ENCODE measurements around the gene PROX1.

PROX1 gene

GRCh38 chr1:214050513-214051401 lies 63.0 kb downstream of the PROX1 start:
- H3K14ac ChIP-seq (ENCODE audit: low read length): no peak overlapping the region
- no peak overlapping the region for H4K91ac ChIP-seq (ENCODE audit: low read depth, low read length)
- no peaks in the 10 kb centered on the region for H3K27me3 ChIP-seq (ENCODE audit: insufficient read depth, low read length)
- peak overlapping the region; percentile 17 for H3K4me2 ChIP-seq (ENCODE audit: low read length)
- H3K9ac ChIP-seq (ENCODE audit: low read length): no peak overlapping the region
- no peak overlapping the region for H4K8ac ChIP-seq (ENCODE audit: low read depth, low read length)
- no peak overlapping the region for H3K27ac ChIP-seq (ENCODE audit: low read depth, low read length)
- DNase-seq: no peak
- no peak overlapping the region for H3K18ac ChIP-seq (ENCODE audit: low read length)
- no peak overlapping the region for H3K4ac ChIP-seq (ENCODE audit: low read depth, low read length)
- H3K36me3 ChIP-seq (ENCODE audit: control insufficient read depth in 1 of 2, insufficient read depth in 2 of 2, low read length in 2 of 2): no peaks in the 10 kb centered on the region
- H3K23ac ChIP-seq (ENCODE audit: low read length): no peak overlapping the region
- no peak overlapping the region for H3K4me3 ChIP-seq (ENCODE audit: low read depth, low read length)
- H2AFZ ChIP-seq (ENCODE audit: insufficient read depth, low read length, poor library complexity): no peak overlapping the region
- H3K79me1 ChIP-seq (ENCODE audit: low read length): no peaks in the 10 kb centered on the region
- peaks cover 3 to 11% of the 10 kb centered on the region in 2 experiments for H3K4me1 ChIP-seq (ENCODE audit: control insufficient read depth in 1 of 2, insufficient read depth in 2 of 2, low read length in 2 of 2)
- no peak overlapping the region for H2BK5ac ChIP-seq (ENCODE audit: low read depth, low read length, poor library complexity)
- no CpG with 5 or more reads among the region's 9 CpGs for WGBS (ENCODE audit: extremely low coverage, insufficient coverage, insufficient read length)
- no peak overlapping the region for H2BK12ac ChIP-seq (ENCODE audit: low read length)
- no peak overlapping the region for H4K12ac ChIP-seq (ENCODE audit: low read depth, low read length)
- H3K79me2 ChIP-seq (ENCODE audit: control insufficient read depth, insufficient read depth, low read length, poor library complexity): no peaks in the 10 kb centered on the region
- H2BK120ac ChIP-seq (ENCODE audit: insufficient read depth, low read length, poor library complexity): no peak overlapping the region
- H2AK5ac ChIP-seq (ENCODE audit: low read length): no peak overlapping the region
- no peaks in the 10 kb centered on the region for H3K9me3 ChIP-seq (ENCODE audit: insufficient read depth, low read depth, low read length)

- Histone ChIP-seq H2BK120ac (ENCODE audit: insufficient read depth, low read length, poor library complexity) (no peak overlapping the region), H3K4ac (ENCODE audit: low read depth, low read length) (no peak overlapping the region), H2AK5ac (ENCODE audit: low read length) (no peak overlapping the region), H4K12ac (ENCODE audit: low read depth, low read length) (no peak overlapping the region), H4K8ac (ENCODE audit: low read depth, low read length) (no peak overlapping the region), H3K18ac (ENCODE audit: low read length) (no peak overlapping the region), H3K27ac (ENCODE audit: low read depth, low read length) (no peak overlapping the region), H3K79me2 (ENCODE audit: control insufficient read depth, insufficient read depth, low read length, poor library complexity) (no peaks in the 10 kb centered on the region), H3K9ac (ENCODE audit: low read length) (no peak overlapping the region), H3K9me3 (ENCODE audit: insufficient read depth, low read depth, low read length) (no peaks in the 10 kb centered on the region), H2AFZ (ENCODE audit: insufficient read depth, low read length, poor library complexity) (no peak overlapping the region), H3K4me1 (ENCODE audit: control insufficient read depth in 1 of 2, insufficient read depth in 2 of 2, low read length in 2 of 2) (peaks cover 3 to 11% of the 10 kb centered on the region in 2 experiments), H2BK12ac (ENCODE audit: low read length) (no peak overlapping the region), H3K14ac (ENCODE audit: low read length) (no peak overlapping the region), H3K27me3 (ENCODE audit: insufficient read depth, low read length) (no peaks in the 10 kb centered on the region), H3K79me1 (ENCODE audit: low read length) (no peaks in the 10 kb centered on the region), H3K36me3 (ENCODE audit: control insufficient read depth in 1 of 2, insufficient read depth in 2 of 2, low read length in 2 of 2) (no peaks in the 10 kb centered on the region), H3K23ac (ENCODE audit: low read length) (no peak overlapping the region), H4K91ac (ENCODE audit: low read depth, low read length) (no peak overlapping the region), H2BK5ac (ENCODE audit: low read depth, low read length, poor library complexity) (no peak overlapping the region), H3K4me3 (ENCODE audit: low read depth, low read length) (no peak overlapping the region), H3K4me2 (ENCODE audit: low read length) (no peak overlapping the region)
- WGBS (ENCODE audit: extremely low coverage, insufficient coverage, insufficient read length): no CpG with 5 or more reads among the region's 4 CpGs
- DNase-seq: no peak
These were observed 64.0 kb downstream of the PROX1 start for GRCh38 chr1:214051786-214052185.

- no peak overlapping the region for H2BK5ac ChIP-seq (ENCODE audit: low read depth, low read length, poor library complexity)
These were observed 70.3 kb downstream of the PROX1 start for GRCh38 chr1:214058076-214058475.

GRCh38 chr1:214066190-214066589 lies 78.4 kb downstream of the PROX1 start:
- Histone ChIP-seq H3K4me3 (ENCODE audit: low read depth, low read length) (no peak overlapping the region), H2BK12ac (ENCODE audit: low read length) (no peak overlapping the region), H3K27ac (ENCODE audit: low read depth, low read length) (no peak overlapping the region), H3K4ac (ENCODE audit: low read depth, low read length) (no peak overlapping the region), H3K18ac (ENCODE audit: low read length) (no peak overlapping the region), H3K9ac (ENCODE audit: low read length) (no peak overlapping the region), H3K36me3 (ENCODE audit: control insufficient read depth in 1 of 2, insufficient read depth in 2 of 2, low read length in 2 of 2) (no peaks in the 10 kb centered on the region), H3K27me3 (ENCODE audit: insufficient read depth, low read length) (no peaks in the 10 kb centered on the region), H3K23ac (ENCODE audit: low read length) (no peak overlapping the region), H4K91ac (ENCODE audit: low read depth, low read length) (no peak overlapping the region), H3K4me1 (ENCODE audit: control insufficient read depth in 1 of 2, insufficient read depth in 2 of 2, low read length in 2 of 2) (no peaks in the 10 kb centered on the region), H3K14ac (ENCODE audit: low read length) (no peak overlapping the region), H4K12ac (ENCODE audit: low read depth, low read length) (no peak overlapping the region), H4K8ac (ENCODE audit: low read depth, low read length) (no peak overlapping the region), H3K4me2 (ENCODE audit: low read length) (no peak overlapping the region), H2BK120ac (ENCODE audit: insufficient read depth, low read length, poor library complexity) (no peak overlapping the region), H2AFZ (ENCODE audit: insufficient read depth, low read length, poor library complexity) (no peak overlapping the region), H2BK5ac (ENCODE audit: low read depth, low read length, poor library complexity) (no peak overlapping the region), H2AK5ac (ENCODE audit: low read length) (no peak overlapping the region), H3K79me2 (ENCODE audit: control insufficient read depth, insufficient read depth, low read length, poor library complexity) (no peaks in the 10 kb centered on the region), H3K79me1 (ENCODE audit: low read length) (no peaks in the 10 kb centered on the region), H3K9me3 (ENCODE audit: insufficient read depth, low read depth, low read length) (no peaks in the 10 kb centered on the region)
- DNase-seq: no peak
- WGBS (ENCODE audit: extremely low coverage, insufficient coverage, insufficient read length): no CpG with 5 or more reads among the region's 6 CpGs

More at GRCh38 chr1:214058076-214058475, 70.3 kb downstream of the PROX1 start:
- Histone ChIP-seq H3K4me1 (ENCODE audit: control insufficient read depth in 1 of 2, insufficient read depth in 2 of 2, low read length in 2 of 2) (no peaks in the 10 kb centered on the region), H2BK120ac (ENCODE audit: insufficient read depth, low read length, poor library complexity) (no peak overlapping the region), H3K9ac (ENCODE audit: low read length) (no peak overlapping the region), H3K9me3 (ENCODE audit: insufficient read depth, low read depth, low read length) (no peaks in the 10 kb centered on the region), H3K4me3 (ENCODE audit: low read depth, low read length) (no peak overlapping the region), H3K27me3 (ENCODE audit: insufficient read depth, low read length) (no peaks in the 10 kb centered on the region), H4K91ac (ENCODE audit: low read depth, low read length) (no peak overlapping the region), H3K79me1 (ENCODE audit: low read length) (no peaks in the 10 kb centered on the region), H4K12ac (ENCODE audit: low read depth, low read length) (no peak overlapping the region), H3K4ac (ENCODE audit: low read depth, low read length) (no peak overlapping the region), H4K8ac (ENCODE audit: low read depth, low read length) (no peak overlapping the region), H3K23ac (ENCODE audit: low read length) (no peak overlapping the region), H3K14ac (ENCODE audit: low read length) (no peak overlapping the region), H2AFZ (ENCODE audit: insufficient read depth, low read length, poor library complexity) (no peak overlapping the region), H2AK5ac (ENCODE audit: low read length) (no peak overlapping the region), H3K36me3 (ENCODE audit: control insufficient read depth in 1 of 2, insufficient read depth in 2 of 2, low read length in 2 of 2) (no peaks in the 10 kb centered on the region), H3K27ac (ENCODE audit: low read depth, low read length) (no peak overlapping the region), H3K4me2 (ENCODE audit: low read length) (no peak overlapping the region), H3K18ac (ENCODE audit: low read length) (no peak overlapping the region), H2BK12ac (ENCODE audit: low read length) (no peak overlapping the region), H3K79me2 (ENCODE audit: control insufficient read depth, insufficient read depth, low read length, poor library complexity) (no peaks in the 10 kb centered on the region)
- no peak for DNase-seq
- WGBS (ENCODE audit: extremely low coverage, insufficient coverage, insufficient read length): no CpG with 5 or more reads among the region's 5 CpGs

Data from trophoblast cell (in vitro differentiated cells and primary cell).